HG02943 (cell line): ENCODE results near the gene AGK.
"Not testable (repeated sequence)": the region's sequence is repeated elsewhere in the genome, so short reads cannot be mapped to it uniquely, and the experiment has no call there.

ENCODE experiments used
- ATAC-seq: cut with Tn5 transposase; IDR thresholded peaks from one replicate; pipeline ENCODE4 v1.9.1; 2021; ENCODE audit warnings: mild to moderate bottlenecking, low read depth, moderate library complexity; ENCODE audit not compliant: unreplicated experiment

AGK gene

GRCh38 chr7:141550386-141551093, 670 bp upstream of the AGK start:
- no peak for ATAC-seq

GRCh38 chr7:141551782-141552181, 572 bp downstream of the AGK start:
- no peak for ATAC-seq

- no peak for ATAC-seq
These were observed 6.2 kb downstream of the AGK start for GRCh38 chr7:141557360-141557759.

- ATAC-seq, result not testable (repeated sequence)
These were observed 6.8 kb downstream of the AGK start for GRCh38 chr7:141557831-141558531.

- ATAC-seq, result no peak
These were observed 7.5 kb downstream of the AGK start for GRCh38 chr7:141558544-141559183.

GRCh38 chr7:141559961-141560360, 8.8 kb downstream of the AGK start:
- ATAC-seq, result no peak

- no peak for ATAC-seq
These were observed 10.8 kb downstream of the AGK start for GRCh38 chr7:141562036-141562435.

GRCh38 chr7:141562543-141562942, 11.3 kb downstream of the AGK start:
- ATAC-seq, result no peak

GRCh38 chr7:141562972-141563371, 11.8 kb downstream of the AGK start:
- no peak for ATAC-seq

- ATAC-seq, result no peak
These were observed 12.9 kb downstream of the AGK start for GRCh38 chr7:141563956-141564623.

GRCh38 chr7:141567432-141567831, 16.2 kb downstream of the AGK start:
- ATAC-seq, result no peak

- no peak for ATAC-seq
These were observed 17.0 kb downstream of the AGK start for GRCh38 chr7:141568227-141568626.

GRCh38 chr7:141571059-141571458, 19.8 kb downstream of the AGK start:
- no peak for ATAC-seq

GRCh38 chr7:141572175-141572574, 21.0 kb downstream of the AGK start:
- no peak for ATAC-seq

- no peak for ATAC-seq
These were observed 22.3 kb downstream of the AGK start for GRCh38 chr7:141573511-141573910.

- no peak for ATAC-seq
These were observed 24.0 kb downstream of the AGK start for GRCh38 chr7:141575164-141575563.

GRCh38 chr7:141575654-141576448, 24.6 kb downstream of the AGK start:
- ATAC-seq, result no peak

GRCh38 chr7:141577043-141577839, 26.0 kb downstream of the AGK start:
- no peak for ATAC-seq

- ATAC-seq, result not testable (repeated sequence)
These were observed 28.7 kb downstream of the AGK start for GRCh38 chr7:141579953-141580352.
